ENCODE measurements around the gene TMEM8B.
A peak's percentile ranks its signal among the peaks of the same experiment; 100 is the strongest.

TMEM8B gene

DNA sequence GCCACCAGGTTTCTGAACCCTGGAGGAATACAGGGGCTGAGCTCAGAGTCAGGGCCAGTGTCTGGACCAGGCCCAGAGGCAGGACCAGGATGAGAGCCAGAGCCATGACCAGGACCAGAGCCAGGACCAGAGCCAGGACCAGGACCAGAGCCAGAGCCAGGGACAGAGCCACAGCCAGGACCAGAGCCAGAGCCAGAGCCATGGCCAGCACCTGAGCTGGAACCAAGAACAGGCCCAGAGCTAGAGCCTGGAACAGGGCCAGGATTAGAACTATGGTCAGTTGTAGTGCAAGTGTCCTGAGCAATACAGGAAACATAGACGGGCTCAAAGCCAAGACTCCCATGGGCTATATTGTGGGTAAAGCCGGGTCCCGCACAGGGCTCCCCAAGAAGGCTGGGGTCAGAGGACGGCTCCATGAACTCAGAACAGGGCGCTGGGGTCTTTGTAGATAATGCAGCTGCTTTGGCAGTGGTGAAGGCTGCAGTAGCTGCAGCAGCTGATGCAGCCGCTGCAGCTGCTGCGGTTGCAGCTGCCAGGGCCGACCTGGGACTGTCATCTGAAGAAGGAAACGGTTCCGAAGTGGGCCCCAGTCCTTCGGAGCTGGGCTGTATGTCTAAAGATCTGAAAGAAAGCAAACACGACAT lies 17.5 kb upstream of the TMEM8B start:
- DNase-seq: no peak

DNA sequence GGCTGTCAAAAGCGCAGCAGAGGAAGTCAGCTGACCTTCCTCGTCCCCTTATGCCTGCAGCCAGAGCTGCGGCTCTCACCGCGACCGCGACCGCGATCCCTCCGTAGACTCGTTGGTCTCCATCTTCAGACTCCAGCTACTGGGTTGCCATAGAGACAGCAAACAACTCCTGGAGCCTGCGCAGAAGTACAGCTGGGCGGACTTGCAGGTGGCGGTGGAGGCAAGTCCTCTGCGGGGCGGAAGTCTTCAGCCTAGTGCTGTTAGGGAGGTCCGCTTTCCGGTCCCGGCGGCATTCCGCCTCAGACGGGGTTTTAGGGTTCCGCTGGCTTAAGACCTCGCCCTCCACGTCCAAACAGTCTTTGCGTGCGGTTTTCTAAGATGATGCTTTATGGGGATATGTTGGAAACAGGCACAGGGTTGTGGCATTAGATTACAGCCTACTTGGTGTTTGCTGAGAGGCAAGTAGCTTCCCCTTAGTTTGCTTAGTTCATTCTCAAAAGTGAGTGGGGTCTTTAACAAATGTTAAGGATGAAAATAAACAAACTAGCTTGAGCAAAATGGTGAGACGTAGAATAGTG lies 16.9 kb upstream of the TMEM8B start, which contains the start of gene SPAG8:
SPAG8 (minus strand) TSS at position 238 of the 578 bp plus-strand sequence; CDS start at position 123, 115 bp downstream.
- peak; percentile 87 to 95 for DNase-seq

DNA sequence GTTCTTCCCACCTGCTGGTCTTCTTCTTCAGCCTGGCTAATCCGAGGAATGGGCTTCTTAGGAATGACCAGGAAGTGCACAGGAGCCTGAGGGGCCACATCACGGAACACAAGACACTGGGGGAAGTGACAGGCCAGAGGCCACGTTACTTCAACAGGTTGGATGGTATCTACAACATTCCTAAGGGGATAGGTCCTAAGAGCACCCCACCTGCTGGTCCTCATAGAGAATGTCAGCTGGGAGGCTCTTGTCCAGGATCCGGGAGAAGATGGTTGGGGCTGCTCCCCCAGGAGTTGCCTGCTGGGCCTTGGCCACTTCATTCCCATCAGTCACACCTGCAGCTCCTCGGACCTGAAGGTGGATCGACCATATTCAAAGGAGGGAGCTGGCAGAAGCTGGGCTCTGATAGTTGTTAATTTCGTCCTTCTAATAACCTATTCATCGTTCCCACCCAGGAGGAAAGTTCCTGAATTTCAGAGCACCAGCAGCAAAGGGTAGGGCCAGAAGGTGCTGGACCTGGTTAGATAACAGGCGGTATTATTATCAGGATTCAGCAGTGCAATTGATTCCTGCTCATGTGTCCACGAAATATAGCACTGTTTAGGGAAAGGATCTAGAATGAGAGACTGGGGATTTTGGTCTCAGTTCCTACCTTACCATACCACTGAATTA lies 15.5 kb upstream of the TMEM8B start:
- DNase-seq: peak in 1 of 2 experiments; percentile 46

DNA sequence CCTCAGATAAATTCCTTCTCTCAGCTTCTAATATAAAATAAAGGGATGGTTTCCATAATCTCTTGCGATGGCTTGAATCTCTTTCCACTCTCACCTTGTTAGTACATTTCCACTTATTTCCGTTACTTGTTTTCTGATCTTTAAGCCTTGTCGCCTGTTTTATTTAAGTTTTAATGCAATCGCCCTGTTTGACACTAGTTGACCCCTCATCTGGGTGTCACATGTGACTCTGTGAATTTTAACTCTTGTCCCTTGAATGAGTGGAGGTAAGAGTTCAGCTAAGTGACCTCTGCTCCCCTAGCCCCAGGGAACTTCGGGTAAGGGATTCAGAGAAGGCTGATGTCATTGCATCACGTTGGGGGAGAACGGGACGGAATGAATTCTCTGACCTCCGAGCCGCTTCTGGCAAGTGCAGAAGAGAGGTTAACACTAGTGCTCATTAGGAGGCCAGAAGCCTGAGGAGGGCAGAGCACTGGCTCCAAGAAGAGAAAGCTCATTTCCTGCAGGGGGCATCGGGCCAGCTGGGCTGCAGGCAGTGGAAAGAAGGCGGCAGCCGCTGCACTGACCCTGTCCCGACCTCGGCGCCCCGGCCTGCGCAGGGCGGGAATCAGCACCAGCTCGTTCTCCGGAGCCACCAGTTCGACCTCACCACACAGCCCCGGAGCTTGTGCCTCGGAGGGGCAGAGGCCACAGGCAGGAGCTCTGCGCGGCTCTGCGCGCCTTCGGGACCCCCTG lies 14.8 kb upstream of the TMEM8B start:
- DNase-seq: peak; percentile 13 to 63

DNA sequence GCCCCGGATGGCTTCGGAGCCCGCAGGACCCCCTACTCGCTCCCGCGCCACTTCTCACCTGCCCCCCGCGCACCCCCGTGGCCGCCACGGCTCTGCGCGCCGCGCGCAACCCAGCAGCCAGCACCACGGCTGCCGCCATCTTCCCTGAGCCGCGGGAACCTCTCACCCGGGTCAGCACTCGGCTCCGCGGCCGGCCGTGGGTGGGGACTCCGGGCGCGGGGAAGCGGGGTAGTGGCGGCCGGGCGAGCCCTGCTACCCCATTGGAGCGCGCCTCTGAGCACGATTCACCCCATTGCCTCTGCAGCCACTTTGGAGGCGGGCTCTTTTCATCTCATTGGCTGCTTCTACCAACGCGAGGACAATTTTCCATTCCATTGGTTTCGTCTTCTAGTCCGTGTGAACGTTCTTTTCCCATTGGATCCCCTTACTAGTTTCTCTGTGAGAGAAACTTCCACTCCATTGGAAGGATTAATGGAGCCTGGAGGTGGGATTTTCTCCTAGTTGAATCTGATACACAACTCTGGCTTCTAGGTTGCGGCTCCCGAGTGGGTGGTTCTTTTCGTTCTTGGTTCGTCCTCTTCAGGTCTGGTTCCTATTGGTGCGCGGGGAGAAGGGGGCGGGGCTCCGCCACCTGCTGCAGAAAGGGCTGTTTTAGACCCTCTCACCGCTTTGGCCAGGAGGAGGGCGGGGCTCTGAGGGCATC lies 14.0 kb upstream of the TMEM8B start, which contains the start of gene HINT2:
HINT2 (minus strand) TSS at position 202 of the 703 bp plus-strand sequence; CDS start at position 139, 63 bp downstream.
- peak; percentile 98 to 99 for DNase-seq

DNA sequence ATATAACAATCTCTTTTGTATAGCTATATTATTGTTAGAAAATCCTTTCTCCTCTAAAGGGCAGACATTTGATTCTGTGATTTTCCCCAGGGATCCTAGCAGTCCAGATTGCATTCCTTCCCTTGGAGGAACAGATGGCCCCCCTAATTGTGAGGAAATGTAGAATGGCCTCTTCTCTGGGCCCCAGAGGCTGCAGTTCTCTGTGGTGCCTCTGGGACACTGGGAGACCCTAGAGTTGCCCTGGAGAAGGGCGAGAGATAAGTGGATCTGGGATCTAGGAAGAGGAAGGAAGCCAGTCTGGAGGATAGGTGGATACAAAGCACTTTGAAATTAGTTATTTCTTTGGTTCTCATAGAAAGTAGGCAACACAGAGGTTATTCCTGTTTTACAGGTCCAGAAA lies 12.3 kb upstream of the TMEM8B start:
- peak; percentile 93 for DNase-seq

DNA sequence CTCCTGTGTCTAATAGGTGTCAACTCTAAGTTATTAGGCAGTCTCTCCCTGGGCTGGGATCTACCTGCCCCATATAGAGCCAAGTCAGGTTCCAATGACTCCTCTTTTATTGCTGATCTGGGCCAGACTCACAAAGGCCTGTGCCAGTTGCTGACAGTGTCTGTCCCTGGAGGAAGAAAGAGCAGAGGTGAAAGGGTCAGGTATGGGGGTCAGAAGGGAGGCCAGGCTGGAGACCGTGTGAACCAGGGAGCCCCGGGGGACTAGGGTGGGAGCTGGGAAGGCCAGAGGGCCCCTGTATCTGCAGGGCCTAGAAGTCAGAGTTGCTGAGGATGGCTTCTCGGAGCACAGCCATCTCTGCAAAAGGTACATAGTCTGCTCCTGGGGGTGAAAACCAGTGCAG lies 10.7 kb upstream of the TMEM8B start:
- no peak for DNase-seq

DNA sequence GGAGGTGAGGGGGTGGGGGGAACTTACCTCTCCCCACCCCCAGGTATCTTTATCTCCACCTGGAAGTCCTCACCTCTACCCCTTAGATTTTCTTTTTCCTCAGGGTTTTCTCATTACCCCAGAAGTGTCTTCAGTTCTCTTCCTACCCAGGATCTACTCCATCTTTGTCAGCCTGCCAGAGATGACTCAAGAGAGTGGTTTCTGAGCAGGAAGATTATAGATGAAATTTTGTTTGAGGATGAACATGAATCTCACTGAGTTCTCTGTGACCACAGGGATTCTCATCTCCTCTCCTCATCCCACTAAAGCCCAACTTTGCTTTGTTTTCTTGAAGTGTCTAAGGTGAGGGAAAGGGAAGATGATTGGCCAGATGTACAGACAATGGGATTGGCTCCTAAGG lies 9.0 kb upstream of the TMEM8B start:
- DNase-seq: no peak

DNA sequence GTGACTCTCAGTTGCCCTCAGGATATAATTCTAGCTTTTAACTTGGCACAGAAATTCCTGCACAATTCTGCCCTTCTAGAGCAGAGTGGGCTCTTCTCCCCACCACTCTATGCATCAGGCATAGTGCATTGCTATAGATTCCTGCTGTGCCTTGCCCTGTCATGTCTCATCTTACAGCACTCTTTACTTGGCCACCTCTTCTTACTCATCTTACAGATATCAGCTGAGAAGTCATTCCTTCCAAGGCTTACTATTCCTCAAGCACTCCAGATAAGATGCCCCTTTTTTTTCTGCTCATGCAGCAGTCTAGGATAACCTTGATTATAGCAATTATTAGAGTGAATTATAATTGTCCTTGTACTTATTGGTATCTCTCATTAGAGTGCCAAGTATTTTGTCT lies 6.1 kb upstream of the TMEM8B start:
- DNase-seq: no peak

DNA sequence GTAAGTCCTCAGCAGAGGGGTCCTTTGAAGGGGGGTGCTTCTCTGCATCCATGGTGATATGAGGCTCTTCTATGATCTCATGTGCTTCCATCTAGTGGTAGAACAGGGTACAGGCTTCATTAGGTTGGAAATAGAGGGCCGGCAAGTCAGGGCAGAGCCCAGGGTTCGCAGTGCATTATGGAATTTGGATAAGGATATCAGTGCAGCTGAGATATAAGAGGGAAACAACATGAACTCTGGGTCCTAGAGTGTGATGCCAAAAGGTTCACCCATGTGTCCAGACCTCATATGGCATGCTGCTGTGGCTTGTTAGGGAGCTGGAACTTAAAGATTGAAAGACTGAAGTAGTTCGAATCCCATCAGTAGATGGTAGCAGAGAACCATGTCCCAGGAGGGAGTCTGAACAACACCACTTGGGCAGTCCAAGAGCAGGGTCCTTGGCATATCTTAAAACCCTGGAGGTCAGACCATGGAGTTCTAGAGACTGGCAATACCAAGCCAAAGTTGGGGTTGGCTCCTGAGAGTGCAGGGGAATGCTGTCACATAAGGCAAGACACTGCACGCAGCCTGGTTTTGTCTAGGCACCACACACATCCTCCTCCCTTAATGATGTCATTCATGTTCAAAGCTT lies 2.8 kb upstream of the TMEM8B start:
- DNase-seq: peak; percentile 33 to 61

DNA sequence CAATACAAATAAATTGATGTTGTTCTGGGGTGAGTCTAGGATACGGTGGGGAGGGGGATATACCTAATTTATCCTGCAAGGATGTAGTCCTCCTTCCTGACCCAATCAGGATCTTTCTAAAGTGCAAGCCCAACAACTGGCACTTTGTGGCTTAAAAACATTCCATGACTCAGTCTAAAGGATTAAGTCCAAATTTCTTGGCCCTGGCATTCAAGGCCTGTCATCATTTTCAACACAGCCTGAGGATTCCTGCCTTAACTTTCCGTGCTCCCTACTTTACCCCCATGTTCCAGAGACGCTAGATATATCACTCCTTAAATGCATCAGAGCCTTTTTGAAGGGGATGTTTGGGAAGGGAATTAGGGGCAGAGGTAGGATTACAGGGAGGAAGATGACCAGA lies 1.5 kb upstream of the TMEM8B start:
- DNase-seq: no peak

DNA sequence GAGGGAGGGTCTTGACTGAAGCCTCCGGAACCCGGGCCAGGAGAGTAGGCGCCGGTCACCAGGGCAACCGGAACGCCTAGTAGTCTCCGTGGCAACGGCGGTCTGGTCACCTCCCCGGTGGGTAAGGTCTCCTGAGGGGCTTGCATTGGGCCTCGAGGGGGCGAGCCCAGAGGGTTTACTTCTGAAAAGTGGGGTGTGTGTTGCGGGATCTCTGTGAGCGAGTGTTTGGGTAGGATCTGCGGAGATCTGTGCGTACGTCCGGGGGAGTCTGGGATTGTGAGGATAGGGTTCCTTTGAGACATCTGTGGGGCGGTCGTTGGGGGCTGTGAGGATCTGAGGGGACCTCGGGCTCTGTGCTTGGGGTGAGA lies 328 bp upstream of the TMEM8B start, which contains the start of gene FAM221B:
FAM221B (minus strand) TSS at position 17 of the 368 bp plus-strand sequence. CDS start 2,571 bp downstream, outside the sequence.
- peak in 1 of 2 experiments; percentile 40 for DNase-seq

DNA sequence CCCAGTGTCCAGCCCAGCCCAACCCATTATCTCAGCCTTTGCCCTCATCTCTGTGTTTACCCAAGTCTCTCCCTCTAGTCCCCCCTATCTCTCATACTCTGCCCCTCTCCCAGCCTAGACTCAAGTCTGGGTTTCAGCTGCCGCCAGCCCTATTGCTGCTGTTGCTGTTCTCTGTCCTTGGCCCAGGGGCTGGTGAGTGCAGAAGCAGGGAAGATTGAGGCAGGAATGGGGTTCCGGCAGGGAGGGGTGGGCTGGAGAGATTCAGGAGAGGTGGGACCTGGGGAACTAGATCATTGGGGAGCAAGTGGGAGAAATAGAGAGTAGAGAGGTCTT lies 702 bp downstream of the TMEM8B start:
- DNase-seq: no peak

DNA sequence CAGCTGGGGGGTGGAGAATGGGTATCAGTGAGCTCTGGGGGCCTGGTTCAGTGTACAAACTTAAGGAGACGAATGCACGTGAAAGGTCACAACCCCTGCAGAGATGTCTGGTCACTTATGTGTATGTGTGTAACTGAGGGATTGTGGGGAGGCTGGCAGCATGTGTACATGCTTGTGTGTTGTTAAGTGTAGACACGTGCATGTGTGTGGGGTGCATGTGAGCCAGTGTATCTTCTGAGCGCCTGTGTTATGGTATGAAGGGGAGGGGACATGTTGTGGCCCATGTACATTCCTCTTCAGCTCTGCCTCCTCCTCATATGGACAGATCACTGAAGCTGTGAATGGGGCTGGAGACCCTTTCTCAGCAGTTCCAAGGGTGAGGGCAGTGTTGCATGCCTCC lies 2.0 kb downstream of the TMEM8B start:
- DNase-seq: no peak

DNA sequence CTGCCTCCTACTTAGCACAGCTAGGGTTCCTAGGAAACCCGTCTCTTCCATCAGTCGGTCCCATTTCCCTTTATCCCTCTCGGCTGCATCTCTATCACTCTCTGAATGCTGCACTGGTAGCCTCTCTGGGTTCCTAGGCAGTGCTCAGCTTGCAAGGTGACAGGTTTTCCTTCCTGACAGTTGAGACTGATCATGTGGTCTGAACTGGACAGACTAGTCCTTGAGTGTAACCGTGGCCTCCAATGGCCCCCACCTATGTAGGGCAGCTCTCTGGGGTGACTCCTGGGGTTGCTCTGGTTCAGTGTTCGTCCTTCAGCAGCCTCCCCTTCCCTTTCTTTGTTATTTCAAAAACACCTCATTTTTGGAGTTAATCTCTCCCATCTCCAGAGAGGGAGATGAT lies 3.8 kb downstream of the TMEM8B start:
- DNase-seq: no peak

DNA sequence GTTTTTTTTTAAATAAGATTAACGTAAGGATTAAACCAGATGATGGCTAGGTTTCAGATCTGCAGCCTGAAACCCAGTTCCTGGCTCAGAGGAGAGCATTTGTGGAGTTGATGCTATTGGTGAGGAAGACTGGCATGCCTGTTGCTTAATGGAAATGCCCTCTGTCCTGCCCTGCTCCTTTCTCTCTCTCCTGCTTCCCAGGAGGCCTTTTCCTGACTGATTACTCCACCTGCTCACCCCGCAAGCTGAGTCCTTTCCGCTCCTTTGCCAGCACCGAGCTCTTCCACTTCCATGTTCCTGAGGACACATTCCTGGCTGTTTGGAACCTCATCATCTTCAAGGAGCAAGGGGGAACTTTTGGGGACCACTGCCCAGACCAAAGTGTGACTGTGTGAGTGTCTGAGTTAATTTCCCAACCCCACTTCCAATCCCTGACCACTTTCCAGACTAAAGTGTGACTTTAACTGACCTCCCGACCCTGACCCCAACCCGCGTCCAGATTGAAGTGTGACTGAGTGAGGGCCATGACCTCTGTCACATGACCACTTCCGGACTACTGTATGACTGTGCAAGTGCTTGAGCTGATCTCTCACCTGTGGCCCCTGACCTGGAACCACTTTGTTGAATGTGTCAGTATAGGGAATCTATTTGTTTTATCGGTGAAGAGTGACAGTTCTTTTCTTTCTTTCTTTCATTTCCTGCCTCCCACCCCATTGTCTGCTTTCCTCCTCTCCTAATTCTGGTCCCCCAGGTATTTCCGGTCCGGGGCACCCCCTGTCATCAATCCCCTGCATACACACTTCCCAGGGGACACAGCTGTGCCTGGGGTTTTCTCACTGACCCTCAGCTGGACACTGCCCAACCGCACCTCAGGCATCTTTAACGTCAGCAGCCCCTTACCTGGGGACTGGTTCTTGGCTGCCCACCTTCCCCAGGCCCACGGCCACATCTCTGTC lies 5.5 kb downstream of the TMEM8B start:
- DNase-seq: no peak

DNA sequence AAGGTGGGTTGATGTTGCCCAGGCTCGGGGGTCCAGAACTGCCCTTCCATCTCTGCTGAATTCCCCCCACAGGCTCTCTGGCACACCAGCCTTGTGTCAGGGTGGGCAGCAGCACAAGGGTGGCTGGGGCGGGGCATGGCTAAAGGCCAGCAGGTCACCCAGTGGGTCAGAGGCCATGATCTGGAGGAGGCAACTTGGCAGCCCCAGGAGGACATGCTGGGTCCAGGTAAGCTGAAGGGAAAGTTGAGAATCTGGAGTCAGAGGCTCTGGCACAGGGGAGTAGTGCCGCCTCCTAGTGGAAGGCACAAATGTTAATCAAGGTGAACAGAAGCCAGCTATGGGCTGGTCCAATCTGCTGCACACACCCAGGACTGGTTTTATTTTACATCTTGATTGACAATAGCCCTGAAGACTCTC lies 6.2 kb downstream of the TMEM8B start:
- no peak for DNase-seq

DNA sequence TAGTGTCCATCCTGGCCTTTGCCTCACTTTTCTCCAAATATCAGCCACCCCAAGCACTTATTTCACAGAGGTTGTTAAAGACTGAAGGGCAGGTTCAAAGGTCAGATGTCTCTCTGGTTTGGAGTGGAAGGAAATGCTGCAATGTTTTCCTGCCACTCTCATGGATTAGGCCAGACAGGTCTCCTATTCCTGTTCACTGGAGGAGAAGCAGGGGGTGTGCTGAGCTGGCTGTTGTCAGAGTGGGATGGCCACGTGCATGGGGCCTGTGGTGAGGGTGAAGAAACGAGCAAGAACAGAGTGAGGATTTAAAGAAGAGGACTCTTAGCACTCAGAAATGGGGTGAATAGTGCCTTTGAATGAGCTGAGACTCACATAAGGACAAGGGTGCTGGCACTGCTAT lies 6.7 kb downstream of the TMEM8B start:
- no peak for DNase-seq

DNA sequence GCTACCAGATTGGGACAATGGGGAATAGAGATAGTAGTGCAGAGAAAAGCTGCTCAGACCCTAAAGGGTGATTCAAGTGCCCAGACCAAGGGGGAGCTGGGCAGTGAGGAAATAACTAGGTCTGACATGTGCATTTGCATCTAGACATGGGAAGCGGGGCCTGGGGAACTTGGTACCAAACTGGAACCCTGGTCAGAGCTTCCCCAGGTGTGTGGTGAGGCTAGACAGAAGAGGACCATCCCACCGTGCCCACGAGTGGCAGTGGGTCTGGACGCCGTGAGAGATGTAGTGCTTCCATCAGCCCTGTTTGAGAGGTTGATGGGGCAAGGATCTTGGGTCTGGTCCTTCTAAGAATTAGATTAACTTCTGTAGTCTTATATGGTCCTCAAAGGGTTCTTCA lies 7.6 kb downstream of the TMEM8B start:
- no peak for DNase-seq

DNA sequence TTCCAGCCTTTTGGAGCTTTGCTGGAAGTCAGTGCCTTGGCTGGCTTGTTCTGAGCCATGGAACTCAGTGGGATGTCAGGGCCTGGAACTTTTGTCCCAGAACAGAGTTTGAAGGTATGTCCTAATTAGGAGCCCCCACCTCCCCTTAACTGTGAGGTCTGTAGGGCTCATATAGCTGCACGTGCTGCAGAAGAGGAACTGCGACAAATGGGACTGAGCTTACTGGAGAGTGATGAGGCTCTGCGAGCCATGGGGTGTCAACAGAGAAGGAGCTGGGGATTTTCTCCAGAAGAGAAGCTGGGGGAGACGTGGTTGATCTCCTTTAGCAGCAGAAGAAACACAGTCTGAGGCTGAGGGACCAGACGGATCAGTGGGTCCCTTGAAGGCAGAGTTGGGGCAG lies 10.9 kb downstream of the TMEM8B start:
- DNase-seq: no peak
